ENCODE results near the gene CRHR2.

The CRHR2 gene

DNA sequence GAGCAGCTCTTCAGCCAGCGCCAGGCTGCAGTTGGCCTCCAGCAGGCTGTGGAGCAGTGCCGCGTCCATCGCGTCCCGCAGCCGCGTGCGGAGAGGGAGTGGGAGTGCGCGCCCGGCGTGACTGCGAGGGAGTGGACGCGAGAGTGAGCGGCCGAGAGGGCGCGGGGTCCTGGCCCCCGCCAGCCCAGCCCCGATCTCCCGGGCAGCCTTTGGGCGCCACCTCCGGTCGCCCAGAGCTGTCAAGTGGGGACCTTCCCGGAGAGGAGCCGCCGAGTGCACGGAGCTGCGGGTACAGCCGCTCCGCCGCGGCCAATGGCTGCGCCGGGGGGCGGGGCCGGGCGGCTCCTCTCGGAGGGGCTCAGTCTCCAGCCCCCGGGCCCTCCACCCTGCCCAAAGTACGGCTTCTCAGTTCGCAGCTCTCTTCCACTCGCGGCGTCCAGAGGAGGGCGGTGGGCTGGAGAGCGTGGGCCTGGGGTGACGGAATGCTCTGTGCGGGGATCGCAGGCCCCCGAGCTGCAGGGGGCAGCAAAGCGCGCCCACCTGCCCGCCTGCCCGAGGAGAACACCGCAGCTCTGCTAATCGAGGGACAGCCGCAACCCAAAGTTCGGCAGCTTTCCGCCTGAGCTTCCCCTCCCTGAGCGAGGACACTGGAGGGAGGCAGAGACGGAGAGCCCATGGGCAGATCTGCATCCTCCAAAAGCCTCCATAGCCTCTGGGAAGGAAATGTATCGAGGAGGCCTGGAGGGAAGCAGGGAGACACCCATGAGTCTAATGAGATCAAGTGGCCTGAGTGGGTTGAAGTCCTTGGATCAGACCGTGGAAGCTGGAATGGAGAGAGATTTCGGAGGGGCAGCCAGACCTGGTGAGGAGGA lies at the start of gene CRHR2:
TSS of gene CRHR2 (minus strand) at position 245 of the 872 bp plus-strand sequence. CDS start at position 69, 176 bp downstream.
- TF ChIP-seq REST (IDR thresholded peaks at IDR 0.05; ENCODE audit: low read depth) (no peak), TCF12 (IDR thresholded peaks at IDR 0.05; ENCODE audit: low read depth) (no peak), YY1 (IDR thresholded peaks at IDR 0.05; ENCODE audit: low read depth) (no peak), NFIC (IDR thresholded peaks at IDR 0.05) (no peak), MAX (IDR thresholded peaks at IDR 0.05) (no peak), CREB1 (IDR thresholded peaks at IDR 0.05; ENCODE audit: low read depth) (no peak), RAD21 (IDR thresholded peaks at IDR 0.05; ENCODE audit: low read depth) (no peak), ZBTB7A (IDR thresholded peaks at IDR 0.05; ENCODE audit: low read depth) (no peak), EP300 (IDR thresholded peaks at IDR 0.05; ENCODE audit: borderline replicate concordance) (no peak)

DNA sequence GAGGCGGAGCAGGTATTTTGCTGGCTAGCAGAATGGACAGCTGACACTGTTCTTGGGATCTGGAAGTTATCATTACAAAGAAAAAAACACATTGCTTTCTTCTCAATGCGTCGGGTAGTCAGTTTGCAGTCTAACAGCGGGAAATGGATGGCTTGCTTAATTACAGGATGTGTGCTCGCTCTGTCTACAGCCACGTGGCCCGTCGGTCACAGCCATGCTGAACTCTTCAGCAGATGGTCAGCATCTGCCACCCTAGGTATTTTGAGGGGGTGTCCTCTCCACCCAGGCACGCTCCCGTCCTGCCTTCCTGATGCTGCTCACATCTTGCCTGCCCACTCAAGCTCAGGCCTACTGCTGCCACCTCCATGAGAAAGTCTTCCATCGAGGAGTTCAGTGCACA lies 49.3 kb upstream of the CRHR2 start:
- TF ChIP-seq TEAD4 (IDR thresholded peaks at IDR 0.05) = no peak
- TF ChIP-seq CEBPB (IDR thresholded peaks at IDR 0.05) = no peak
- TF ChIP-seq TAF1 (IDR thresholded peaks at IDR 0.05; ENCODE audit: low read depth) = no peak
- TF ChIP-seq TCF12 (IDR thresholded peaks at IDR 0.05; ENCODE audit: low read depth) = no peak
- no peak for TF ChIP-seq ZBTB7A (IDR thresholded peaks at IDR 0.05; ENCODE audit: low read depth)
- no peak for TF ChIP-seq NFIC (IDR thresholded peaks at IDR 0.05)

DNA sequence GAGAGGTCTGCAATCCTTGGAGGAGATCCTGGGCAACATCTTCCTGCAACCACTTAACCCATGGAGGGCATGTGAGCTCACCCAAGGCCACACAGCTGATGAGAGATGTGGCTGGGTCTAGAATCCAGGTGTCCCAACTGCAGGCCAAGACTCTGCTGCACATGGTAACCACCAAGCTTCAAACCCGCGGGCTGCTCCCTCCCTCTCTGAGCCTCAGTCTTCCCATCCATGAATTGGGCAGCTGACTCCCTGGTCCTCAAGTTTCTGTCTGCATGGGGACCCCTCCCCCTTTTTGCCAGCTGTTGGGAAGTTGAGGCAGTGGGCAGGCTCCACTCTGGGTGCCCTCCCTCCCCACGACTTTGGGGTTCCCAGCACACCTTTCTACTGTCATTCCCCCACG lies 48.7 kb upstream of the CRHR2 start:
- TF ChIP-seq ZBTB7A (IDR thresholded peaks at IDR 0.05; ENCODE audit: low read depth) (no peak), TAF1 (IDR thresholded peaks at IDR 0.05; ENCODE audit: low read depth) (no peak), NFIC (IDR thresholded peaks at IDR 0.05) (no peak), REST (IDR thresholded peaks at IDR 0.05; ENCODE audit: low read depth) (no peak), TCF12 (IDR thresholded peaks at IDR 0.05; ENCODE audit: low read depth) (no peak), CEBPB (IDR thresholded peaks at IDR 0.05) (no peak), MAX (IDR thresholded peaks at IDR 0.05) (no peak), RAD21 (IDR thresholded peaks at IDR 0.05; ENCODE audit: low read depth) (no peak), CREB1 (IDR thresholded peaks at IDR 0.05; ENCODE audit: low read depth) (no peak), EP300 (IDR thresholded peaks at IDR 0.05; ENCODE audit: borderline replicate concordance) (no peak), TEAD4 (IDR thresholded peaks at IDR 0.05) (no peak), FOXM1 (IDR thresholded peaks at IDR 0.05; ENCODE audit: borderline replicate concordance, low read depth) (no peak), EGR1 (IDR thresholded peaks at IDR 0.05) (no peak), YY1 (IDR thresholded peaks at IDR 0.05; ENCODE audit: low read depth) (no peak)
- TF ChIP-seq, protein P1, sequence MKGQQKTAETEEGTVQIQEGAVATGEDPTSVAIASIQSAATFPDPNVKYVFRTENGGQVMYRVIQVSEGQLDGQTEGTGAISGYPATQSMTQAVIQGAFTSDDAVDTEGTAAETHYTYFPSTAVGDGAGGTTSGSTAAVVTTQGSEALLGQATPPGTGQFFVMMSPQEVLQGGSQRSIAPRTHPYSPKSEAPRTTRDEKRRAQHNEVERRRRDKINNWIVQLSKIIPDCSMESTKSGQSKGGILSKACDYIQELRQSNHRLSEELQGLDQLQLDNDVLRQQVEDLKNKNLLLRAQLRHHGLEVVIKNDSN (IDR thresholded peaks at IDR 0.05) = no peak

GRCh38 chr7:30730097-30730496 lies 47.8 kb upstream of the CRHR2 start:
- no peak for TF ChIP-seq CEBPB (IDR thresholded peaks at IDR 0.05)
- TF ChIP-seq REST (IDR thresholded peaks at IDR 0.05; ENCODE audit: low read depth) = no peak
- no peak for TF ChIP-seq MAX (IDR thresholded peaks at IDR 0.05)
- TF ChIP-seq NFIC (IDR thresholded peaks at IDR 0.05) = no peak
- no peak for TF ChIP-seq TEAD4 (IDR thresholded peaks at IDR 0.05)
- no peak for TF ChIP-seq TAF1 (IDR thresholded peaks at IDR 0.05; ENCODE audit: low read depth)
- TF ChIP-seq EGR1 (IDR thresholded peaks at IDR 0.05) = no peak
- no peak for TF ChIP-seq TCF12 (IDR thresholded peaks at IDR 0.05; ENCODE audit: low read depth)
- no peak for TF ChIP-seq RAD21 (IDR thresholded peaks at IDR 0.05; ENCODE audit: low read depth)
- no peak for TF ChIP-seq YY1 (IDR thresholded peaks at IDR 0.05; ENCODE audit: low read depth)
- no peak for TF ChIP-seq EP300 (IDR thresholded peaks at IDR 0.05; ENCODE audit: borderline replicate concordance)
- TF ChIP-seq FOXM1 (IDR thresholded peaks at IDR 0.05; ENCODE audit: borderline replicate concordance, low read depth) = no peak
- TF ChIP-seq, protein P1 (IDR thresholded peaks at IDR 0.05) = no peak
- no peak for TF ChIP-seq CREB1 (IDR thresholded peaks at IDR 0.05; ENCODE audit: low read depth)
- no peak for TF ChIP-seq ZBTB7A (IDR thresholded peaks at IDR 0.05; ENCODE audit: low read depth)
